Measurements from ENCODE around the gene DDX27. TPM values are rescaled to one million over a fixed set of nuclear protein-coding genes. Genes with fewer than 3 reads are reported as not detected.

Gene DDX27
- total and polyA plus RNA-seq, 9 of the 15 experiments (the other 6 are each of a cell fraction or from before 2014, with no cell fraction given), result 17.9 to 79.3 (median 57.0) TPM

DNA sequence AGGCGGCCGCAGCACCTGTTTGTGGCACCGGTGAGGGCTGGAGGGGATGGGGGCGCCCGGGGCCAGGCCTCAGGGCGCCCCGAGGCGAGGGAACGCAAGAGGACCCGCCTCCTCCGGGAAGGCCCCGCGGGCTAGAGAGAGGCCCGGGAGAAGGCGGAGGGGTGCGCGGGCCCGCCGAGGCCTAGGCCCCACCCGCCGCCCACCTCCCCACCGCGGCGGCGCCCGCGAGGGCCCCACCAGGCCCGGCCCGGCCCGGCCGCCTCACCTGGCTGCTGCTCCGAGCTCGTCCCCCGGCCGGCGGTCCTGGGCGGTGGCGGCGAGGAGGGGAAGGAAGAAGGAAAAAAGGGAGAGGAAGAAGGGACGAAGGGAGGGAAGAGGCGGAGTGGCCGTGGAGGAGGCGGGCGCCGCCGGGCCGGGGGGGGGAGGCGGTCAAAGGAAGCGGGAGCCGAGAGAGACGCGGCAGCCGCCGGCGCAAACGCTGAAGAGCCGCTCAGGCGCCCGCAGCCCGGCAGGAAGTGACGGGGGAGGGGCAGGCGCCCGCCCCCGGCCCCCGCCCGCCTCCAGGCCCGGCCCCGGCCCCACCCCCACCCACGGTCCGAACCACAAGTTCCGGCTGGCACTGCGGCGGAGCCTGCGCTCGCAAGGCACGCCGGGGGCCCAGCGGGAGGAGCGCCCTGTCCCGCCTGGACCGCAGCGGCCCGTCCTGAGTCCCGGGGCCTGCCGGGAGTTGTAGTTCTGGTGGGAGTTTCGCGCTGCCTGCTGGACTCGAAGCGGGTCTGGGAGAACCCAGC lies 31.2 kb upstream of the DDX27 start, which contains the start of gene STAU1:
STAU1 (minus strand) TSS at position 484 of the 791 bp plus-strand sequence. CDS start 22,133 bp downstream, outside the sequence.
- intact Hi-C loops (cut with micrococcal nuclease), result loop anchor here (5.0 kb wide), 2 partner anchors 89 to 266 kb away; partner anchors contain the start of genes ARFGEF2 and ZNFX1
- H3K4me2 ChIP-seq (ENCODE audit: insufficient read depth, low read length), result peak within 1 kb of the TSS; percentile 97
- peak within 1 kb of the TSS; percentile 90 for H3K27ac ChIP-seq (ENCODE audit: extremely low read depth, low read depth, low read length)
- in situ Hi-C loops (cut with MboI), result no loop called here
- DNase-seq (ENCODE audit: extremely low read depth in 1 of 4, low spot score in 3 of 4) (peak; percentile 96 to 97 (median 97)), ATAC-seq (peak; percentile 94), FAIRE-seq (peak; percentile 83)
- ChIA-PET CTCF (ENCODE audit: low intra/inter-chr PET ratio) (interaction anchor here (0.6 kb wide), 1 partner anchor 140 kb away, joined by 3 read pairs; no protein-coding TSS in a partner anchor), POLR2A (no interaction called here)
- BruUV-seq (replicated peaks), result no TSS peak
- H3K9ac ChIP-seq (ENCODE audit: insufficient read depth in 1 of 2, low read depth in 2 of 2, low read length in 2 of 2), result peak within 1 kb of the TSS; percentile 72 to 94
- H3K27me3 ChIP-seq (ENCODE audit: control insufficient read depth in 2 of 2, insufficient read depth in 2 of 2, low read length in 2 of 2), result no peaks in the 10 kb centered on the region
- H3K36me3 ChIP-seq (ENCODE audit: control insufficient read depth, insufficient read depth, low read length), result peaks cover 13% of the 10 kb centered on the region; the same call in 1 of the 3 replicates
- under 1% methylated on average over 39 of the region's 89 CpGs for WGBS (ENCODE audit: insufficient coverage, low coverage, missing lambda C conversion rate)
- H3K9me3 ChIP-seq (replicated peaks; ENCODE audit: control insufficient read depth, insufficient read depth, low read depth, low read length), result 0 out of 2 replicates have a peak, but pooled peaks cover 2% of the 10 kb centered on the region
- peaks cover 21% of the 10 kb centered on the region in 2 experiments for H3K4me1 ChIP-seq (replicated peaks in 1 of 2; ENCODE audit: control insufficient read depth in 2 of 2, insufficient read depth in 2 of 2, low read length in 2 of 2)
- peaks cover 51% of the 10 kb centered on the region for H3K79me2 ChIP-seq (ENCODE audit: control insufficient read depth, insufficient read depth, low read length)
- peak within 1 kb of the TSS; percentile 99 for H2AFZ ChIP-seq (ENCODE audit: low read depth, low read length)
- H3K4me3 ChIP-seq, result peak within 1 kb of the TSS; percentile 88
- peaks cover 12% of the 10 kb centered on the region for H4K20me1 ChIP-seq (replicated peaks; ENCODE audit: control insufficient read depth, insufficient read depth, low read length)
- no peaks in the 10 kb centered on the region for H3K9me1 ChIP-seq (ENCODE audit: control insufficient read depth, insufficient read depth, low read length)
- TF ChIP-seq SP2 (IDR thresholded peaks at IDR 0.05; ENCODE audit: extremely low read depth, low read depth, low read length, poor library complexity, severe bottlenecking) (no peak), MAFF (IDR thresholded peaks at IDR 0.05; ENCODE audit: low read length) (no peak), GATAD2B (IDR thresholded peaks at IDR 0.05; ENCODE audit: borderline replicate concordance) (peak; percentile 67; the same call in 1 of the 2 replicates), XRCC3 (IDR thresholded peaks at IDR 0.05) (no peak), GABPB2 (CRISPR knock-in tag; conservative IDR thresholded peaks at IDR 0.05) (no peak), TAL1 (IDR thresholded peaks at IDR 0.05) (no peak), CBX8 (IDR thresholded peaks at IDR 0.05; ENCODE audit: borderline replicate concordance, extremely low read depth, low read depth, low read length, poor library complexity, severe bottlenecking) (no peak), HDAC6 (IDR thresholded peaks at IDR 0.05; ENCODE audit: low read depth, low read length) (no peak), EWSR1 (IDR thresholded peaks at IDR 0.05; ENCODE audit: borderline replicate concordance, low read depth, partially characterized antibody) (no peak), CBX2 (IDR thresholded peaks at IDR 0.05; ENCODE audit: insufficient read depth, low read length, poor library complexity, severe bottlenecking) (no peak), ZNF239 (CRISPR knock-in tag; IDR thresholded peaks at IDR 0.05) (no peak; the same call in 1 of the 2 replicates), ZNF766 (CRISPR knock-in tag; conservative IDR thresholded peaks at IDR 0.05) (peak; percentile 83)
- TF ChIP-seq, protein P1, sequence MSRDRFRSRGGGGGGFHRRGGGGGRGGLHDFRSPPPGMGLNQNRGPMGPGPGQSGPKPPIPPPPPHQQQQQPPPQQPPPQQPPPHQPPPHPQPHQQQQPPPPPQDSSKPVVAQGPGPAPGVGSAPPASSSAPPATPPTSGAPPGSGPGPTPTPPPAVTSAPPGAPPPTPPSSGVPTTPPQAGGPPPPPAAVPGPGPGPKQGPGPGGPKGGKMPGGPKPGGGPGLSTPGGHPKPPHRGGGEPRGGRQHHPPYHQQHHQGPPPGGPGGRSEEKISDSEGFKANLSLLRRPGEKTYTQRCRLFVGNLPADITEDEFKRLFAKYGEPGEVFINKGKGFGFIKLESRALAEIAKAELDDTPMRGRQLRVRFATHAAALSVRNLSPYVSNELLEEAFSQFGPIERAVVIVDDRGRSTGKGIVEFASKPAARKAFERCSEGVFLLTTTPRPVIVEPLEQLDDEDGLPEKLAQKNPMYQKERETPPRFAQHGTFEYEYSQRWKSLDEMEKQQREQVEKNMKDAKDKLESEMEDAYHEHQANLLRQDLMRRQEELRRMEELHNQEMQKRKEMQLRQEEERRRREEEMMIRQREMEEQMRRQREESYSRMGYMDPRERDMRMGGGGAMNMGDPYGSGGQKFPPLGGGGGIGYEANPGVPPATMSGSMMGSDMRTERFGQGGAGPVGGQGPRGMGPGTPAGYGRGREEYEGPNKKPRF (IDR thresholded peaks at IDR 0.05; ENCODE audit: low read depth, low read length), result no peak
- TF ChIP-seq, protein P2, sequence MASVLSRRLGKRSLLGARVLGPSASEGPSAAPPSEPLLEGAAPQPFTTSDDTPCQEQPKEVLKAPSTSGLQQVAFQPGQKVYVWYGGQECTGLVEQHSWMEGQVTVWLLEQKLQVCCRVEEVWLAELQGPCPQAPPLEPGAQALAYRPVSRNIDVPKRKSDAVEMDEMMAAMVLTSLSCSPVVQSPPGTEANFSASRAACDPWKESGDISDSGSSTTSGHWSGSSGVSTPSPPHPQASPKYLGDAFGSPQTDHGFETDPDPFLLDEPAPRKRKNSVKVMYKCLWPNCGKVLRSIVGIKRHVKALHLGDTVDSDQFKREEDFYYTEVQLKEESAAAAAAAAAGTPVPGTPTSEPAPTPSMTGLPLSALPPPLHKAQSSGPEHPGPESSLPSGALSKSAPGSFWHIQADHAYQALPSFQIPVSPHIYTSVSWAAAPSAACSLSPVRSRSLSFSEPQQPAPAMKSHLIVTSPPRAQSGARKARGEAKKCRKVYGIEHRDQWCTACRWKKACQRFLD (CRISPR knock-in tag; IDR thresholded peaks at IDR 0.05), result peak; percentile 86
- TF ChIP-seq, protein P3, sequence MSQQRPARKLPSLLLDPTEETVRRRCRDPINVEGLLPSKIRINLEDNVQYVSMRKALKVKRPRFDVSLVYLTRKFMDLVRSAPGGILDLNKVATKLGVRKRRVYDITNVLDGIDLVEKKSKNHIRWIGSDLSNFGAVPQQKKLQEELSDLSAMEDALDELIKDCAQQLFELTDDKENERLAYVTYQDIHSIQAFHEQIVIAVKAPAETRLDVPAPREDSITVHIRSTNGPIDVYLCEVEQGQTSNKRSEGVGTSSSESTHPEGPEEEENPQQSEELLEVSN (IDR thresholded peaks at IDR 0.05; ENCODE audit: borderline replicate concordance in 1 of 2, extremely low read depth in 1 of 2, insufficient read depth in 1 of 2, insufficient read length in 1 of 2, low read depth in 1 of 2, low read length in 1 of 2, poor library complexity in 1 of 2, severe bottlenecking in 1 of 2), result peak in 1 of 2 experiments; percentile 40
